ENCODE measurements around the gene PEX26. TPM values are rescaled to one million over a fixed set of nuclear protein-coding genes. Genes with fewer than 3 reads are reported as not detected.

Gene PEX26
- total RNA-seq, 4 donors from 2014 or later = 46.4 to 211 (median 93.4) TPM

GRCh38 chr22:18154821-18155390 lies 77.1 kb downstream of the PEX26 start:
- 98% methylated on average over 8 of the region's 8 CpGs; no CpG with 5 or more reads in 1 of the 2 donors for WGBS, 2 donors (ENCODE audit: low coverage in 1 of 2)

More at GRCh38 chr22:18154821-18155390, 77.1 kb downstream of the PEX26 start:
- Histone ChIP-seq H3K27me3 (no peaks in the 10 kb centered on the region), H3K4me3 (no peak overlapping the region), H3K27ac (no peak overlapping the region), H3K4me1 (peaks cover 0 to 20% (median 6%) of the 10 kb centered on the region in 4 donors), H3K36me3 (no peaks in the 10 kb centered on the region), H3K9me3 (no peaks in the 10 kb centered on the region)
- no peak for TF ChIP-seq CTCF (IDR thresholded peaks at IDR 0.05)
- no peak for TF ChIP-seq POLR2AphosphoS5 (IDR thresholded peaks at IDR 0.05)
- no peak for TF ChIP-seq EP300 (IDR thresholded peaks at IDR 0.05; ENCODE audit: low read depth)
- TF ChIP-seq POLR2A (IDR thresholded peaks at IDR 0.05) = no peak
- intact Hi-C loops (cut with DNase I; ENCODE audit: low total_unique reads) (no loop called here), in situ Hi-C loops (cut with MboI; ENCODE audit: low pct_ligation_motif_present in 1 of 4, low pct_unique_long_range_greater_than_20kb in 1 of 4, low sequenced_read_pairs in 3 of 4) (no loop called here)
- DNase-seq = no peak

Small RNAs within 50 kb of the gene (small RNA-seq; reads per million reads assigned to genes)
- 0 reads per million in 4 donors for gene AC016027.5

Other genes with a start within 250 kb of the PEX26 start
- 100 to 1,000 TPM in 2 of 4 donors, 10 to 100 TPM in 2; 84.2 to 290 (median 151) TPM for gene MICAL3, start 53.4 kb upstream of the PEX26 start, total RNA-seq
- gene TUBA8, start 32.8 kb downstream of the PEX26 start, total RNA-seq = 1 to 10 TPM in 3 of 4 donors, not detected in 1; 1.4 to 3.0 (median 2.0) TPM
- gene USP18, start 72.2 kb downstream of the PEX26 start, total RNA-seq = 10 to 100 TPM in 1 of 4 donors, 1 to 10 TPM in 3; 4.2 to 15.3 (median 5.8) TPM

All from transverse colon (tissue), 4 donors.